Fibroblast of villous mesenchyme (primary cell): ENCODE measurements around the gene KRTAP6-3. TPM values are rescaled to one million over a fixed set of nuclear protein-coding genes. Genes with fewer than 3 reads are reported as not detected.

Source experiments
- DNase-seq: peaks from one replicate; pipeline ENCODE4 v3.0.0-alpha.2; 2010; ENCODE audit warnings: low read depth
- H3K4me3 ChIP-seq: 2 replicates; pipeline ENCODE4 v1.5.1; 2011; ENCODE audit warnings: low read depth, mild to moderate bottlenecking, low read length
- CTCF ChIP-seq: IDR thresholded peaks from 2 replicates; pipeline ENCODE4 v1.5.1; 2012; ENCODE audit warnings: low read depth, mild to moderate bottlenecking, low read length; ENCODE audit not compliant: insufficient read depth
- small RNA-seq: library from RNA; depleted of rRNA; stranded (forward); fragments of <200 nt; gene quantifications from one replicate; pipeline ENCODE3, GENCODE V24; 2012
- total RNA-seq: library from RNA; depleted of rRNA; stranded (reverse); fragments of >200 nt; gene quantifications from 2 replicates; pipeline ENCODE4 v1.2.3, GENCODE V29; 2012

The KRTAP6-3 gene
- total RNA-seq, 1 donor = not detected

GRCh38 chr21:30638686-30639085 lies 46.4 kb downstream of the KRTAP6-3 start:
- TF ChIP-seq CTCF = no peak
- no peak for DNase-seq
- no peak overlapping the region for H3K4me3 ChIP-seq

- no peak for DNase-seq
- no peak within 1 kb of the TSS for H3K4me3 ChIP-seq
- TF ChIP-seq CTCF = no peak
Observed at GRCh38 chr21:30642564-30642963, 50.3 kb downstream of the KRTAP6-3 start, which contains the start of gene KRTAP20-3. TSS of gene KRTAP20-3 (plus strand) at chr21:30642864.

Small RNA genes within 50 kb of the gene (small RNA-seq; reads per million reads assigned to genes)
- gene KRTAP20-1 = not detected
- gene KRTAP20-3 = not detected
- gene KRTAP20-4 = not detected
- gene KRTAP22-1 = not detected
- gene KRTAP22-2 = not detected

Other genes with a start within 250 kb of the KRTAP6-3 start
- gene KRTAP23-1, start 243.8 kb upstream of the KRTAP6-3 start, total RNA-seq = not detected in 2 replicates
- not detected in 2 replicates for gene KRTAP13-2, start 220.2 kb upstream of the KRTAP6-3 start, total RNA-seq
- gene KRTAP13-1, start 196.4 kb upstream of the KRTAP6-3 start, total RNA-seq = not detected in 2 replicates
- gene KRTAP13-3, start 166.5 kb upstream of the KRTAP6-3 start, total RNA-seq = not detected in 2 replicates
- not detected in 2 replicates for gene KRTAP13-4, start 162.2 kb upstream of the KRTAP6-3 start, total RNA-seq
- not detected in 2 replicates for gene KRTAP15-1, start 152.2 kb upstream of the KRTAP6-3 start, total RNA-seq
- not detected in 2 replicates for gene KRTAP19-1, start 112.1 kb upstream of the KRTAP6-3 start, total RNA-seq
- not detected in 2 replicates for gene KRTAP19-2, start 105.0 kb upstream of the KRTAP6-3 start, total RNA-seq
- gene KRTAP19-3, start 100.4 kb upstream of the KRTAP6-3 start, total RNA-seq = not detected in 2 replicates
- gene KRTAP19-4, start 95.3 kb upstream of the KRTAP6-3 start, total RNA-seq = not detected in 2 replicates
- not detected in 2 replicates for gene KRTAP19-5, start 90.3 kb upstream of the KRTAP6-3 start, total RNA-seq
- gene KRTAP19-6, start 50.6 kb upstream of the KRTAP6-3 start, total RNA-seq = not detected in 2 replicates
- gene KRTAP19-7, start 31.1 kb upstream of the KRTAP6-3 start, total RNA-seq = not detected in 2 replicates
- gene KRTAP22-2, start 2.0 kb upstream of the KRTAP6-3 start, total RNA-seq = not detected in 2 replicates
- gene KRTAP6-2, start 6.5 kb downstream of the KRTAP6-3 start, total RNA-seq = not detected in 2 replicates
- gene KRTAP22-1, start 8.6 kb downstream of the KRTAP6-3 start, total RNA-seq = not detected in 2 replicates
- gene KRTAP6-1, start 21.5 kb downstream of the KRTAP6-3 start, total RNA-seq = not detected in 2 replicates
- not detected in 2 replicates for gene KRTAP20-1, start 24.0 kb downstream of the KRTAP6-3 start, total RNA-seq
- gene KRTAP20-4, start 28.2 kb downstream of the KRTAP6-3 start, total RNA-seq = not detected in 2 replicates
- gene KRTAP20-2, start 42.8 kb downstream of the KRTAP6-3 start, total RNA-seq = not detected in 2 replicates
- not detected in 2 replicates for gene KRTAP20-3, start 50.4 kb downstream of the KRTAP6-3 start, total RNA-seq
- gene KRTAP21-3, start 126.3 kb downstream of the KRTAP6-3 start, total RNA-seq = not detected in 2 replicates
- gene KRTAP21-2, start 154.8 kb downstream of the KRTAP6-3 start, total RNA-seq = not detected in 2 replicates
- not detected in 2 replicates for gene KRTAP21-1, start 163.0 kb downstream of the KRTAP6-3 start, total RNA-seq
- not detected in 2 replicates for gene KRTAP8-1, start 220.8 kb downstream of the KRTAP6-3 start, total RNA-seq
- gene KRTAP7-1, start 237.3 kb downstream of the KRTAP6-3 start, total RNA-seq = not detected in 2 replicates